K562 (cell line): ENCODE measurements around the gene RBMS3. TPM values are rescaled to one million over a fixed set of nuclear protein-coding genes. Genes with fewer than 3 reads are reported as not detected.

Experiments used
- ATAC-seq: fragments of 200-7000 bp; cut with Tn5 transposase; 3 replicates; pipeline ENCODE4 v1.9.1; 2020; ENCODE audit warnings: moderate library complexity
- BruUV-seq: library from RNA; stranded (reverse); fragments of 400-500 nt; replicated peaks from 2 replicates; lab custom pipeline; 2021; lab: Mats Ljungman, UMichigan
- CTCF ChIA-PET: fragments of 300-600 bp; formaldehyde crosslinking; extraction: SDS; loops from one replicate; lab custom pipeline; 2021; ENCODE audit warnings: low intra/inter-chr PET ratio; lab: Yijun Ruan, JAX
- POLR2A ChIA-PET: fragments of 300-600, 350-650 bp; sonication (Branson Sonifier 250); formaldehyde crosslinking; extraction: SDS; loops from one replicate; lab custom pipeline; 2021; ENCODE audit warnings: antibody characterized with exemption, inconsistent platforms; lab: Yijun Ruan, JAX
- DNase-seq, 4 experiments: peaks; one replicate each; pipeline versions ENCODE4 v3.0.0 to v3.0.0-alpha.2; 2011 to 2018; ENCODE audit warnings: low spot score in 3 of 4, mixed read lengths in 3 of 4; ENCODE audit errors: extremely low read depth in 1 of 4
- FAIRE-seq: peaks from 2 replicates; lab custom pipeline; 2011; peaks lifted over from hg19 to GRCh38; lab: Jason Lieb, UNC
- H2AFZ ChIP-seq: 2 replicates; pipeline ENCODE4 v1.6.0; 2011; ENCODE audit warnings: low read depth, low read length, control low read depth, inconsistent platforms
- H3K27ac ChIP-seq: fragments of 200-600 bp; 3 replicates; pipeline ENCODE4 v1.8.0; 2011; ENCODE audit warnings: low read depth, mild to moderate bottlenecking, control low read depth, inconsistent platforms, low read length, moderate library complexity, mixed read lengths; ENCODE audit errors: extremely low read depth
- H3K27me3 ChIP-seq, 2 experiments: fragments of 300-600 bp in 1 of 2; 2 replicates in 1 of 2; 3 replicates in 1 of 2; pipeline versions ENCODE4 v1.6.0 to v1.8.0; 2011; ENCODE audit warnings: inconsistent platforms in 2 of 2, low read length in 2 of 2, mild to moderate bottlenecking in 1 of 2, mixed read lengths in 1 of 2, moderate library complexity in 1 of 2; ENCODE audit not compliant: control insufficient read depth in 2 of 2, insufficient read depth in 2 of 2
- H3K36me3 ChIP-seq: fragments of 300-600 bp; 3 replicates; pipeline ENCODE4 v1.8.0; 2011; ENCODE audit warnings: mild to moderate bottlenecking, low read length, inconsistent platforms; ENCODE audit not compliant: control insufficient read depth, insufficient read depth
- H3K4me1 ChIP-seq, 2 experiments: fragments of 200-600 bp in 1 of 2; replicated peaks in 1 of 2; 2 replicates in 1 of 2; 3 replicates in 1 of 2; pipeline versions ENCODE4 v1.5.1 to v1.8.0; 2011; ENCODE audit warnings: inconsistent platforms in 2 of 2, low read length in 2 of 2, mild to moderate bottlenecking in 1 of 2, mixed read lengths in 1 of 2, moderate library complexity in 1 of 2; ENCODE audit not compliant: control insufficient read depth in 2 of 2, insufficient read depth in 2 of 2
- H3K4me2 ChIP-seq: 2 replicates; pipeline ENCODE4 v1.6.1; 2011; ENCODE audit warnings: low read length, control low read depth, inconsistent platforms, mixed read lengths; ENCODE audit not compliant: insufficient read depth
- H3K4me3 ChIP-seq: fragments of 200-600 bp; sonication (generic), shearing (Covaris generic); 2 replicates; pipeline ENCODE4 v1.5.1; 2016; ENCODE audit warnings: control low read depth, inconsistent platforms
- H3K79me2 ChIP-seq: fragments of 200-600 bp; 3 replicates; pipeline ENCODE4 v1.8.0; 2011; ENCODE audit warnings: low read length, inconsistent platforms; ENCODE audit not compliant: control insufficient read depth, insufficient read depth
- H3K9ac ChIP-seq, 2 experiments: 2 replicates each; pipeline versions ENCODE4 v1.6.0 to v1.6.1; 2011; ENCODE audit warnings: low read depth in 2 of 2, low read length in 2 of 2, control low read depth in 1 of 2, inconsistent platforms in 1 of 2, mild to moderate bottlenecking in 1 of 2, mixed read lengths in 1 of 2; ENCODE audit not compliant: insufficient read depth in 1 of 2
- H3K9me1 ChIP-seq: one replicate; pipeline ENCODE4 v1.6.0; 2011; ENCODE audit warnings: inconsistent platforms, mild to moderate bottlenecking, low read length, moderate library complexity; ENCODE audit not compliant: control insufficient read depth, insufficient read depth
- H3K9me3 ChIP-seq: replicated peaks from 2 replicates; pipeline ENCODE4 v1.5.1; 2011; ENCODE audit warnings: low read depth, low read length, inconsistent platforms; ENCODE audit not compliant: control insufficient read depth, insufficient read depth
- H4K20me1 ChIP-seq: replicated peaks from 2 replicates; pipeline ENCODE4 v1.6.1; 2011; ENCODE audit warnings: low read length, inconsistent platforms, mixed read lengths; ENCODE audit not compliant: control insufficient read depth, insufficient read depth
- CHAMP1 ChIP-seq: fragments of 450-650 bp; IDR thresholded peaks from 2 replicates; pipeline ENCODE4 v1.6.1; 2016; ENCODE audit warnings: mild to moderate bottlenecking
- MCM7 ChIP-seq, 2 experiments: fragments of 450-650 bp; IDR thresholded peaks; 2 replicates each; pipeline ENCODE4 v1.6.1; 2016 to 2018
- PATZ1 ChIP-seq: fragments of 250-450 bp; sonication (Bioruptor Pico); IDR thresholded peaks from 2 replicates; pipeline ENCODE4 v1.5.0; 2020; ENCODE audit warnings: mild to moderate bottlenecking, borderline replicate concordance
- PHF21A ChIP-seq: fragments of 450-650 bp; IDR thresholded peaks from 2 replicates; pipeline ENCODE4 v1.6.1; 2017; ENCODE audit warnings: low read depth, borderline replicate concordance
- POLR2G ChIP-seq: fragments of 200-400 bp; formaldehyde crosslinking; IDR thresholded peaks from 2 replicates; pipeline ENCODE4 v1.6.1; 2017; ENCODE audit warnings: low read depth, mild to moderate bottlenecking, antibody characterized with exemption, low read length, moderate library complexity
- RFX7 ChIP-seq: fragments of 250-450 bp; sonication (Bioruptor Pico); IDR thresholded peaks from 2 replicates; pipeline ENCODE4 v1.5.1; 2021; ENCODE audit warnings: mild to moderate bottlenecking
- WGBS: fragments of 100-300 bp; shearing (Covaris generic); methylation state at CpG from one replicate; pipeline ENCODE4 v1.1.6; 2016; ENCODE audit warnings: low coverage, mixed read lengths; ENCODE audit not compliant: insufficient coverage; ENCODE audit errors: missing lambda C conversion rate; 5-methylcytosine and 5-hydroxymethylcytosine counted together
- in situ Hi-C: fragments of 300-500 bp; cut with MboI; formaldehyde crosslinking; loops from 4 replicates; pipeline ENCODE4 v1.15.0; 2018; ENCODE audit warnings: inconsistent platforms, mixed read lengths
- intact Hi-C: fragments of 100-400 bp; cut with micrococcal nuclease; formaldehyde crosslinking; loops from 2 replicates; pipeline ENCODE4 v1.14.2; 2022
- polyA plus RNA-seq, 8 experiments: library from polyadenylated mRNA; depleted of rRNA in 4 of 8; stranded (reverse) in 5 of 8; unstranded in 3 of 8; fragments of >200 nt; fragmentation: Nextera tagmentation in 2 of 8; fragmentation: Illumina TruSeq in 1 of 8; extraction: Ambion mirVana in 2 of 8; extraction: Trizol in 1 of 8; gene quantifications; 2 replicates each; pipeline versions ENCODE4 v1.2.1 to v1.2.3, GENCODE V29; 2011 to 2014; ENCODE audit warnings: inconsistent platforms in 1 of 8, missing spikeins in 1 of 8
- total RNA-seq, 7 experiments: library from RNA; depleted of rRNA in 6 of 7; stranded (reverse); fragments of >200 nt in 6 of 7; fragmentation: Illumina TruSeq in 2 of 7; extraction: Trizol in 2 of 7; gene quantifications; 2 replicates each; pipeline versions ENCODE4 v1.2.1 to v1.2.3, GENCODE V29; 2011 to 2021; ENCODE audit warnings: low replicate concordance in 1 of 7
- TF ChIP-seq, protein P1 (sequence below): fragments of 450-650 bp; conservative IDR thresholded peaks from 2 replicates; pipeline ENCODE4 v1.6.1; 2016; ENCODE audit warnings: missing genetic modification characterization, low read depth, mild to moderate bottlenecking, missing compliant biosample characterization, moderate library complexity

The RBMS3 gene
- total and polyA plus RNA-seq, 9 of the 15 experiments (the other 6 are each of a cell fraction or from before 2014, with no cell fraction given) = 0.20 TPM; not detected in 8

DNA sequence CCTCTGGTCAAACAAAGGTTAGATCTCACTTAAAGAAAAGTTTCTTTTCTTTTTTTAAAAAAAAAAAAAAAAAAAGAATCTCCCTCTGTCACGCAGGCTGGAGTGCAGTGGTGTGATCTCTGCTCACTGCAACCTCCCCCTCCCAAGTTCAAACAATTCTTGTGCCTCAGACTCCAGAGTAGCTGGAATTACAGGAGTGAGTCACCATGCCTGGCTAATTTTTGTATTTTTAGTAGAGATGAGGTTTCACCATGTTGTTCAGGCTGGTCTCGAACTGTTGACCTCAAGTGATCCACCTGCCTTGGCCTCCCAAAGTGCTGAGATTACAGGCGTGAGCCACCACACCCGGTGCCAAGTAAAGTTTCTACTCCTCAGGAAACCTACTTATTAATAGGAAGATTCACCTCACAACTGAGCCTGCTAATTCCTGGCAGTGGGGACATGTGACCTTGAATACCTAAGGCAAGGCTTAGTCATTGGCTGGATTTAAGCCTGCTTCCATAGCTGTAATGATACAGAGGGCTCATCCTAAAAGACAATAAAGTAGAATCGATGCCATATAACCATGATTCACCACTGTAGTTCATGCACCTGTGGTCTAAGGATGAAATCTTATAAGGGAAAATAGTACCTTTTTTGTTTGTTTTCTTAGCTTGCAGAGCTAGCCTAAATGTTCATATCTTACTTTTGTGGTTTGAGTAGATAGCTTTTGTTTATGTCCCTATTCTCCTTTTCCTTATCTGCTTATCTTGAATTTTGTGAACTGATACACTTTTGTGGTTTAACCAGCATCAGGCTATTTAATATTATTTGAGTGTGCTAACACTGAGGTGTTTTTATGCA is 24.8 kb upstream of the RBMS3 start:
- ATAC-seq (no peak), FAIRE-seq (no peak), DNase-seq (no peak)
- ChIA-PET POLR2A (no interaction called here), CTCF (no interaction called here)
- no peak overlapping the region for H3K9ac ChIP-seq
- H2AFZ ChIP-seq = no peak overlapping the region
- H4K20me1 ChIP-seq = no peaks in the 10 kb centered on the region
- no peak overlapping the region for H3K4me2 ChIP-seq
- H3K9me3 ChIP-seq = no peaks in the 10 kb centered on the region
- H3K4me3 ChIP-seq = no peak overlapping the region
- H3K9me1 ChIP-seq = no peaks in the 10 kb centered on the region
- BruUV-seq = no TSS peak
- H3K27me3 ChIP-seq = no peaks in the 10 kb centered on the region
- no peaks in the 10 kb centered on the region for H3K4me1 ChIP-seq
- 0% methylated on average over 5 of the region's 5 CpGs for WGBS
- intact Hi-C loops (no loop called here), in situ Hi-C loops (no loop called here)
- no peak overlapping the region for H3K27ac ChIP-seq
- TF ChIP-seq RFX7 (CRISPR knock-in tag) (no peak), MCM7 (IDR thresholded peaks at IDR 0.05) (no peak), PHF21A (no peak), POLR2G (no peak), PATZ1 (CRISPR knock-in tag) (no peak), CHAMP1 (no peak)
- TF ChIP-seq, protein P1, sequence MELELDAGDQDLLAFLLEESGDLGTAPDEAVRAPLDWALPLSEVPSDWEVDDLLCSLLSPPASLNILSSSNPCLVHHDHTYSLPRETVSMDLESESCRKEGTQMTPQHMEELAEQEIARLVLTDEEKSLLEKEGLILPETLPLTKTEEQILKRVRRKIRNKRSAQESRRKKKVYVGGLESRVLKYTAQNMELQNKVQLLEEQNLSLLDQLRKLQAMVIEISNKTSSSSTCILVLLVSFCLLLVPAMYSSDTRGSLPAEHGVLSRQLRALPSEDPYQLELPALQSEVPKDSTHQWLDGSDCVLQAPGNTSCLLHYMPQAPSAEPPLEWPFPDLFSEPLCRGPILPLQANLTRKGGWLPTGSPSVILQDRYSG (tag) = no peak
- no peaks in the 10 kb centered on the region for H3K79me2 ChIP-seq
- no peaks in the 10 kb centered on the region for H3K36me3 ChIP-seq
